Measurements from ENCODE around the gene MRPS6.

Gene MRPS6

GRCh38 chr21:34072145-34073031, 990 bp upstream of the MRPS6 start:
- DNase-seq = no peak

- no peak for DNase-seq
Observed at GRCh38 chr21:34073749-34074282, 438 bp downstream of the MRPS6 start.

- no peak for DNase-seq
Observed at GRCh38 chr21:34074283-34075090, 1.1 kb downstream of the MRPS6 start.

GRCh38 chr21:34075091-34075425, 1.7 kb downstream of the MRPS6 start:
- no peak for DNase-seq

- no peak for DNase-seq
Observed at GRCh38 chr21:34075760-34076660, 2.6 kb downstream of the MRPS6 start.

- DNase-seq = no peak
Observed at GRCh38 chr21:34076835-34077234, 3.5 kb downstream of the MRPS6 start.

GRCh38 chr21:34077888-34078287, 4.5 kb downstream of the MRPS6 start:
- DNase-seq = no peak

- no peak for DNase-seq
Observed at GRCh38 chr21:34078915-34079314, 5.5 kb downstream of the MRPS6 start.

- DNase-seq = no peak
Observed at GRCh38 chr21:34080710-34081109, 7.3 kb downstream of the MRPS6 start.

GRCh38 chr21:34082769-34083168, 9.4 kb downstream of the MRPS6 start:
- DNase-seq = no peak

GRCh38 chr21:34083357-34083756, 10.0 kb downstream of the MRPS6 start:
- DNase-seq = no peak

GRCh38 chr21:34085129-34085528, 11.8 kb downstream of the MRPS6 start:
- DNase-seq = no peak

GRCh38 chr21:34086887-34087306, 13.5 kb downstream of the MRPS6 start:
- no peak for DNase-seq

- DNase-seq = no peak
Observed at GRCh38 chr21:34088752-34089151, 15.4 kb downstream of the MRPS6 start.

- DNase-seq = no peak
Observed at GRCh38 chr21:34091032-34091431, 17.7 kb downstream of the MRPS6 start.

- no peak for DNase-seq
Observed at GRCh38 chr21:34091607-34092006, 18.2 kb downstream of the MRPS6 start.

- DNase-seq = no peak
Observed at GRCh38 chr21:34092262-34092921, 19.0 kb downstream of the MRPS6 start.

- no peak for DNase-seq
Observed at GRCh38 chr21:34093083-34093482, 19.7 kb downstream of the MRPS6 start.

- no peak for DNase-seq
Observed at GRCh38 chr21:34094949-34095348, 21.6 kb downstream of the MRPS6 start.

- DNase-seq = no peak
Observed at GRCh38 chr21:34097442-34097841, 24.1 kb downstream of the MRPS6 start.

GRCh38 chr21:34100337-34100736, 27.0 kb downstream of the MRPS6 start:
- DNase-seq = no peak

- no peak for DNase-seq
Observed at GRCh38 chr21:34100790-34101189, 27.4 kb downstream of the MRPS6 start.
